Tibial nerve (tissue), 4 donors: ENCODE data around the gene RASA3. TPM values are rescaled to one million over a fixed set of nuclear protein-coding genes. Genes with fewer than 3 reads are reported as not detected.

Experiments
- DNase-seq, 2 donors: peaks; one replicate each; pipeline ENCODE4 v3.0.0-alpha.2; 2019; ENCODE audit warnings: low spot score in 2 of 2
- H3K27ac ChIP-seq, 4 donors: fragments of 200-600 bp; sonication (generic) in 3 of 4; one replicate each; pipeline ENCODE4 v1.5.1; 2017 to 2019; ENCODE audit warnings: mild to moderate bottlenecking in 1 of 4
- H3K27me3 ChIP-seq, 2 donors: fragments of 200-600 bp; sonication (generic) in 1 of 2; one replicate each; pipeline versions ENCODE4 v1.5.1 to v1.6.0; 2017 to 2019
- H3K36me3 ChIP-seq, 3 donors: fragments of 200-600 bp; sonication (generic); one replicate each; pipeline ENCODE4 v1.5.1; 2018 to 2019
- H3K4me1 ChIP-seq, 4 donors: fragments of 200-600 bp; sonication (generic) in 3 of 4; one replicate each; pipeline ENCODE4 v1.5.1; 2017 to 2019
- H3K4me3 ChIP-seq, 4 donors: fragments of 200-600 bp; sonication (generic) in 3 of 4; one replicate each; pipeline ENCODE4 v1.5.1; 2017 to 2019; ENCODE audit warnings: mild to moderate bottlenecking in 1 of 4, moderate library complexity in 1 of 4
- H3K9me3 ChIP-seq, 4 donors: fragments of 200-600 bp; sonication (generic) in 3 of 4; one replicate each; pipeline ENCODE4 v1.5.1; 2017 to 2019
- CTCF ChIP-seq, 5 experiments: fragments of 200-600 bp in 3 of 5; fragments of 450-650 bp in 2 of 5; sonication (generic) in 3 of 5; IDR thresholded peaks; one replicate each; pipeline ENCODE4 v1.5.1; 2016 to 2019; ENCODE audit warnings: antibody characterized with exemption in 5 of 5, mild to moderate bottlenecking in 3 of 5, moderate library complexity in 2 of 5
- EP300 ChIP-seq, 2 donors: sonication (generic); formaldehyde crosslinking; IDR thresholded peaks; one replicate each; pipeline ENCODE4 v1.6.1; 2017; ENCODE audit warnings: antibody characterized with exemption in 2 of 2, mild to moderate bottlenecking in 1 of 2
- POLR2A ChIP-seq, 2 donors: fragments of 450-650 bp; IDR thresholded peaks; one replicate each; pipeline ENCODE4 v1.6.1; 2017; ENCODE audit warnings: antibody characterized with exemption in 2 of 2, mild to moderate bottlenecking in 2 of 2, moderate library complexity in 2 of 2
- WGBS, 2 donors: methylation state at CpG; one replicate each; pipeline ENCODE4 v1.1.5; 2018; 5-methylcytosine and 5-hydroxymethylcytosine counted together
- total RNA-seq, 4 donors: library from RNA; depleted of rRNA; stranded (reverse); fragments of >200 nt; gene quantifications; one replicate each; pipeline ENCODE4 v1.1.0, GENCODE V29; 2016

RASA3 gene
- total RNA-seq, 4 donors from 2014 or later, result 36.2 to 63.3 (median 46.3) TPM

- H3K27me3 ChIP-seq, result no peaks in the 10 kb centered on the region
- TF ChIP-seq POLR2A (IDR thresholded peaks at IDR 0.05) (no peak), CTCF (IDR thresholded peaks at IDR 0.05) (no peak), EP300 (IDR thresholded peaks at IDR 0.05) (no peak)
- peaks cover 0 to 14% (median 10%) of the 10 kb centered on the region in 4 donors for H3K4me1 ChIP-seq
- WGBS, 2 donors, result 92% methylated on average over 34 to 36 of the region's 38 CpGs
- H3K4me3 ChIP-seq, result no peak overlapping the region
- H3K9me3 ChIP-seq, result no peaks in the 10 kb centered on the region
- peaks cover 0 to 66% (median 0%) of the 10 kb centered on the region in 3 donors for H3K36me3 ChIP-seq
- H3K27ac ChIP-seq, result no peak overlapping the region
- DNase-seq, result no peak
Measured at GRCh38 chr13:113996081-113996911, 136.1 kb downstream of the RASA3 start.

- 75 to 78% methylated on average over 16 of the region's 23 CpGs for WGBS, 2 donors
- no peak for TF ChIP-seq POLR2A (IDR thresholded peaks at IDR 0.05)
- no peak for TF ChIP-seq EP300 (IDR thresholded peaks at IDR 0.05)
- TF ChIP-seq CTCF (IDR thresholded peaks at IDR 0.05), result no peak
- no peaks in the 10 kb centered on the region for H3K9me3 ChIP-seq
- peaks cover 0 to 65% (median 7%) of the 10 kb centered on the region in 3 donors for H3K36me3 ChIP-seq
- H3K4me1 ChIP-seq, result peaks cover 0 to 14% (median 10%) of the 10 kb centered on the region in 4 donors
- H3K27me3 ChIP-seq, result no peaks in the 10 kb centered on the region
- no peak for DNase-seq
- no peak overlapping the region for H3K27ac ChIP-seq
- no peak overlapping the region for H3K4me3 ChIP-seq
Measured at GRCh38 chr13:113995051-113995601, 137.3 kb downstream of the RASA3 start.

- Histone ChIP-seq H3K27ac (no peak overlapping the region), H3K27me3 (no peaks in the 10 kb centered on the region), H3K4me1 (peaks cover 0 to under 1% (median 0%) of the 10 kb centered on the region in 4 donors), H3K9me3 (no peaks in the 10 kb centered on the region), H3K36me3 (peaks cover 0 to 68% (median 8%) of the 10 kb centered on the region in 3 donors), H3K4me3 (no peak overlapping the region)
- no peak for TF ChIP-seq EP300 (IDR thresholded peaks at IDR 0.05)
- no peak for TF ChIP-seq POLR2A (IDR thresholded peaks at IDR 0.05)
- TF ChIP-seq CTCF (IDR thresholded peaks at IDR 0.05), result no peak
- WGBS, 2 donors, result 83 to 86% methylated on average over 21 of the region's 21 CpGs
- no peak for DNase-seq
Measured at GRCh38 chr13:113992276-113993005, 140.0 kb downstream of the RASA3 start.

GRCh38 chr13:113991676-113992179 is 140.7 kb downstream of the RASA3 start:
- DNase-seq, result no peak
- Histone ChIP-seq H3K27me3 (no peaks in the 10 kb centered on the region), H3K4me1 (no peaks in the 10 kb centered on the region), H3K36me3 (peaks cover 0 to 62% (median 8%) of the 10 kb centered on the region in 3 donors), H3K9me3 (no peaks in the 10 kb centered on the region), H3K4me3 (no peak overlapping the region), H3K27ac (no peak overlapping the region)
- no peak for TF ChIP-seq CTCF (IDR thresholded peaks at IDR 0.05)
- TF ChIP-seq POLR2A (IDR thresholded peaks at IDR 0.05), result no peak
- TF ChIP-seq EP300 (IDR thresholded peaks at IDR 0.05), result no peak
- 90 to 94% methylated on average over 11 of the region's 11 CpGs for WGBS, 2 donors
